Liver (tissue), 9 donors: ENCODE data around the gene LSMEM2. TPM values are rescaled to one million over a fixed set of nuclear protein-coding genes. Genes with fewer than 3 reads are reported as not detected.

Source experiments
- DNase-seq: peaks from one replicate; pipeline ENCODE4 v3.0.0-alpha.2; 2017; ENCODE audit warnings: low spot score
- H3K27ac ChIP-seq, 2 donors: one replicate each; pipeline ENCODE4 v1.7.0; 2013; ENCODE audit warnings: inconsistent platforms in 2 of 2, low read length in 2 of 2, control low read depth in 1 of 2, low read depth in 1 of 2, mild to moderate bottlenecking in 1 of 2
- H3K27me3 ChIP-seq, 4 donors: one replicate each; pipeline versions ENCODE4 v1.6.1 to v1.7.0; 2013; ENCODE audit warnings: low read length in 3 of 4, inconsistent platforms in 1 of 4, mild to moderate bottlenecking in 1 of 4, moderate library complexity in 1 of 4; ENCODE audit not compliant: control insufficient read depth in 4 of 4, insufficient read depth in 4 of 4
- H3K36me3 ChIP-seq, 4 donors: one replicate each; pipeline versions ENCODE4 v1.6.1 to v1.7.0; 2013; ENCODE audit warnings: low read length in 3 of 4, mild to moderate bottlenecking in 3 of 4, low read depth in 1 of 4, moderate library complexity in 1 of 4; ENCODE audit not compliant: control insufficient read depth in 4 of 4, insufficient read depth in 3 of 4
- H3K4me1 ChIP-seq, 4 donors: one replicate each; pipeline versions ENCODE4 v1.6.1 to v1.7.0; 2013; ENCODE audit warnings: low read length in 3 of 4, mild to moderate bottlenecking in 3 of 4, moderate library complexity in 1 of 4; ENCODE audit not compliant: control insufficient read depth in 4 of 4, insufficient read depth in 4 of 4
- H3K4me3 ChIP-seq, 3 donors: one replicate each; pipeline versions ENCODE4 v1.6.1 to v1.7.0; 2013; ENCODE audit warnings: low read length in 3 of 3, control low read depth in 1 of 3, low read depth in 1 of 3, mild to moderate bottlenecking in 1 of 3
- H3K9ac ChIP-seq, 2 donors: one replicate each; pipeline ENCODE4 v1.7.0; 2013; ENCODE audit warnings: low read length in 2 of 2, mild to moderate bottlenecking in 2 of 2, moderate library complexity in 2 of 2, control low read depth in 1 of 2, low read depth in 1 of 2
- H3K9me3 ChIP-seq, 4 donors: one replicate each; pipeline versions ENCODE4 v1.6.1 to v1.7.0; 2013; ENCODE audit warnings: low read length in 3 of 4; ENCODE audit not compliant: control insufficient read depth in 4 of 4
- EGR1 ChIP-seq, 2 donors: IDR thresholded peaks; 2 replicates each; pipeline ENCODE4 v1.6.1; 2016 to 2018; ENCODE audit warnings: antibody characterized with exemption in 2 of 2, low read depth in 2 of 2
- FOXA1 ChIP-seq: IDR thresholded peaks from 2 replicates; pipeline ENCODE4 v1.6.1; 2016; ENCODE audit warnings: antibody characterized with exemption
- FOXA2 ChIP-seq: IDR thresholded peaks from 2 replicates; pipeline ENCODE4 v1.6.1; 2016; ENCODE audit warnings: antibody characterized with exemption
- GABPA ChIP-seq, 2 donors: IDR thresholded peaks in 1 of 2; conservative IDR thresholded peaks in 1 of 2; 2 replicates each; pipeline ENCODE4 v1.6.1; 2016; ENCODE audit warnings: antibody characterized with exemption in 2 of 2, mild to moderate bottlenecking in 1 of 2, moderate library complexity in 1 of 2
- HNF4A ChIP-seq, 2 donors: conservative IDR thresholded peaks; 2 replicates each; pipeline ENCODE4 v1.6.1; 2016; ENCODE audit warnings: antibody characterized with exemption in 2 of 2, mild to moderate bottlenecking in 2 of 2
- JUND ChIP-seq, 2 donors: IDR thresholded peaks; 2 replicates each; pipeline ENCODE4 v1.6.1; 2016; ENCODE audit warnings: antibody characterized with exemption in 2 of 2
- NR2F2 ChIP-seq: IDR thresholded peaks from 2 replicates; pipeline ENCODE4 v1.6.1; 2016; ENCODE audit warnings: antibody characterized with exemption
- RXRA ChIP-seq, 2 donors: IDR thresholded peaks; 2 replicates each; pipeline ENCODE4 v1.6.1; 2017 to 2018; ENCODE audit warnings: antibody characterized with exemption in 2 of 2, mild to moderate bottlenecking in 1 of 2
- SP1 ChIP-seq: IDR thresholded peaks from 2 replicates; pipeline ENCODE4 v1.6.1; 2018; ENCODE audit warnings: antibody characterized with exemption, mild to moderate bottlenecking
- YY1 ChIP-seq: IDR thresholded peaks from 2 replicates; pipeline ENCODE4 v1.6.1; 2016; ENCODE audit warnings: antibody characterized with exemption, mild to moderate bottlenecking
- WGBS: extraction: QIAGEN DNeasy Blood & Tissue Kit; methylation state at CpG from one replicate; pipeline ENCODE4 v1.1.7; 2013; 5-methylcytosine and 5-hydroxymethylcytosine counted together
- polyA plus RNA-seq, 2 donors: library from polyadenylated mRNA; stranded (reverse) in 1 of 2; unstranded in 1 of 2; fragments of 200-250 nt in 1 of 2; fragments of >200 nt in 1 of 2; fragmentation: Nextera tagmentation in 1 of 2; extraction: Ambion mirVana in 1 of 2; gene quantifications; one replicate each; pipeline versions ENCODE4 v1.2.1 to v1.2.3, GENCODE V29; 2013 to 2015
- total RNA-seq, 2 donors: library from RNA; depleted of rRNA; stranded (reverse); fragments of >200 nt; gene quantifications; one replicate each; pipeline ENCODE4 v1.2.3, GENCODE V29; 2014
- TF ChIP-seq, protein P1 (sequence below): IDR thresholded peaks from 2 replicates; pipeline ENCODE4 v1.6.1; 2016; ENCODE audit warnings: antibody characterized with exemption
- TF ChIP-seq, protein P2 (sequence below): IDR thresholded peaks from 2 replicates; pipeline ENCODE4 v1.6.1; 2016; ENCODE audit warnings: antibody characterized with exemption, mild to moderate bottlenecking
- TF ChIP-seq, protein P3 (sequence below): fragments of 150-350 bp; IDR thresholded peaks from 2 replicates; pipeline ENCODE4 v1.5.1; 2017; ENCODE audit warnings: improper control_type of control experiment, low read depth, low read length; ENCODE audit not compliant: missing input control
- TF ChIP-seq, protein P4 (sequence below): IDR thresholded peaks from 2 replicates; pipeline ENCODE4 v1.6.1; 2016; ENCODE audit warnings: antibody characterized with exemption
- TF ChIP-seq, protein P5 (sequence below): IDR thresholded peaks from 2 replicates; pipeline ENCODE4 v1.6.1; 2016; ENCODE audit warnings: antibody characterized with exemption
- donor health status: healthy.
- donor health status: healthy.
- donor health status: healthy.
- donor health status: healthy.
- donor health status: healthy.

The LSMEM2 gene
- total and polyA plus RNA-seq, 4 donors = 0.03 to 0.08 TPM; not detected in 2

DNA sequence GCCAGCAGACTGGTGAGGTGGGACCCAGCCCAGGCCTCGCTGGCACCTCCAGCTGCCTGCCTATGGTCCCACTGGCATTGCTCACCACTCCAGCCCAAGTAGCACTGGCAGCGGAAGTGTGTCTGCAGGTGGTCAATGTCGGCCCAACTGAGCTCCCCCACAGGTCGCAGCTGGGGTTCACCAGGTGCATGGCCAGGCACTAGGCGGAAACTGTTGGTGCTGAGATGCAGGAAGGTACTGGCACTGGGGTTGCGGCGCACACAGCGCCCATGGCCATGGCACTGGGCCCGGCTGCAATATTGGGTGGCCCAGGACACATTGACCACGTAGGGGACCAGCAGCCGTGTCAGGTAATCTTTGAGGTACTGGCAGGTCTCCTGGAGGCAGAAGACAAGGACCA lies 39.3 kb downstream of the LSMEM2 start:
- H3K27me3 ChIP-seq = no peaks in the 10 kb centered on the region
- peaks cover 15 to 44% (median 36%) of the 10 kb centered on the region in 4 donors for H3K4me1 ChIP-seq
- no peak overlapping the region for H3K27ac ChIP-seq
- DNase-seq = no peak
- H3K9ac ChIP-seq = no peak overlapping the region
- H3K4me3 ChIP-seq = no peak overlapping the region
- TF ChIP-seq GABPA (IDR thresholded peaks at IDR 0.05 in 1 of 2, conservative IDR thresholded peaks at IDR 0.05 in 1 of 2) = no peak
- TF ChIP-seq, protein P1, sequence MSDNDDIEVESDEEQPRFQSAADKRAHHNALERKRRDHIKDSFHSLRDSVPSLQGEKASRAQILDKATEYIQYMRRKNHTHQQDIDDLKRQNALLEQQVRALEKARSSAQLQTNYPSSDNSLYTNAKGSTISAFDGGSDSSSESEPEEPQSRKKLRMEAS = no peak
- no peak for TF ChIP-seq YY1
- TF ChIP-seq NR2F2 = no peak
- TF ChIP-seq SP1 = no peak
- TF ChIP-seq, protein P2, sequence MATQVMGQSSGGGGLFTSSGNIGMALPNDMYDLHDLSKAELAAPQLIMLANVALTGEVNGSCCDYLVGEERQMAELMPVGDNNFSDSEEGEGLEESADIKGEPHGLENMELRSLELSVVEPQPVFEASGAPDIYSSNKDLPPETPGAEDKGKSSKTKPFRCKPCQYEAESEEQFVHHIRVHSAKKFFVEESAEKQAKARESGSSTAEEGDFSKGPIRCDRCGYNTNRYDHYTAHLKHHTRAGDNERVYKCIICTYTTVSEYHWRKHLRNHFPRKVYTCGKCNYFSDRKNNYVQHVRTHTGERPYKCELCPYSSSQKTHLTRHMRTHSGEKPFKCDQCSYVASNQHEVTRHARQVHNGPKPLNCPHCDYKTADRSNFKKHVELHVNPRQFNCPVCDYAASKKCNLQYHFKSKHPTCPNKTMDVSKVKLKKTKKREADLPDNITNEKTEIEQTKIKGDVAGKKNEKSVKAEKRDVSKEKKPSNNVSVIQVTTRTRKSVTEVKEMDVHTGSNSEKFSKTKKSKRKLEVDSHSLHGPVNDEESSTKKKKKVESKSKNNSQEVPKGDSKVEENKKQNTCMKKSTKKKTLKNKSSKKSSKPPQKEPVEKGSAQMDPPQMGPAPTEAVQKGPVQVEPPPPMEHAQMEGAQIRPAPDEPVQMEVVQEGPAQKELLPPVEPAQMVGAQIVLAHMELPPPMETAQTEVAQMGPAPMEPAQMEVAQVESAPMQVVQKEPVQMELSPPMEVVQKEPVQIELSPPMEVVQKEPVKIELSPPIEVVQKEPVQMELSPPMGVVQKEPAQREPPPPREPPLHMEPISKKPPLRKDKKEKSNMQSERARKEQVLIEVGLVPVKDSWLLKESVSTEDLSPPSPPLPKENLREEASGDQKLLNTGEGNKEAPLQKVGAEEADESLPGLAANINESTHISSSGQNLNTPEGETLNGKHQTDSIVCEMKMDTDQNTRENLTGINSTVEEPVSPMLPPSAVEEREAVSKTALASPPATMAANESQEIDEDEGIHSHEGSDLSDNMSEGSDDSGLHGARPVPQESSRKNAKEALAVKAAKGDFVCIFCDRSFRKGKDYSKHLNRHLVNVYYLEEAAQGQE = no peak
- TF ChIP-seq EGR1 (IDR thresholded peaks at IDR 0.05; ENCODE audit: low read depth in 2 of 2) = no peak
- H3K36me3 ChIP-seq = peaks cover 0 to 10% (median 2%) of the 10 kb centered on the region in 4 donors
- WGBS = 81% methylated on average over 11 of the region's 11 CpGs
- no peaks in the 10 kb centered on the region for H3K9me3 ChIP-seq

DNA sequence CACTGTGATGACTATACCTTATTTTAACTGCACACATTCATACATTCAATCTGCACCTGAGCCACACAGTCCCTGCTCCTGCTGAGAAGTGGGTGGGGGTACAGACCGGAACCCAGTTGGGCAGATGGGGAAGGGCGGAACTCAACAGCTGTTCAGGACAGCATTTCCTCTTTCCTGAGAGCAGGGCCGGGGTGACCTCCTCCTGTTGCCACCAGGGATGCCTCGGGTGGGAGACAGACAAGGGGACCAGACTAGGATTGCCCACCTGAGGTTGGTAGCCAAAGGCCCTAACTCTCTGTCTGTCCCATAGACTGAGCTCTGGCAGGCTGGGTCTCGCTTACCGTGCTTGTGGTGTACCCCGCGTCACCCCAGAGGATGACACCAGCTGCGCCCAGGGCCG lies 39.7 kb downstream of the LSMEM2 start:
- no peaks in the 10 kb centered on the region for H3K9me3 ChIP-seq
- H3K4me3 ChIP-seq = no peak overlapping the region
- no peak overlapping the region for H3K9ac ChIP-seq
- no peak for DNase-seq
- 83% methylated on average over 10 of the region's 10 CpGs for WGBS
- TF ChIP-seq, protein P3, sequence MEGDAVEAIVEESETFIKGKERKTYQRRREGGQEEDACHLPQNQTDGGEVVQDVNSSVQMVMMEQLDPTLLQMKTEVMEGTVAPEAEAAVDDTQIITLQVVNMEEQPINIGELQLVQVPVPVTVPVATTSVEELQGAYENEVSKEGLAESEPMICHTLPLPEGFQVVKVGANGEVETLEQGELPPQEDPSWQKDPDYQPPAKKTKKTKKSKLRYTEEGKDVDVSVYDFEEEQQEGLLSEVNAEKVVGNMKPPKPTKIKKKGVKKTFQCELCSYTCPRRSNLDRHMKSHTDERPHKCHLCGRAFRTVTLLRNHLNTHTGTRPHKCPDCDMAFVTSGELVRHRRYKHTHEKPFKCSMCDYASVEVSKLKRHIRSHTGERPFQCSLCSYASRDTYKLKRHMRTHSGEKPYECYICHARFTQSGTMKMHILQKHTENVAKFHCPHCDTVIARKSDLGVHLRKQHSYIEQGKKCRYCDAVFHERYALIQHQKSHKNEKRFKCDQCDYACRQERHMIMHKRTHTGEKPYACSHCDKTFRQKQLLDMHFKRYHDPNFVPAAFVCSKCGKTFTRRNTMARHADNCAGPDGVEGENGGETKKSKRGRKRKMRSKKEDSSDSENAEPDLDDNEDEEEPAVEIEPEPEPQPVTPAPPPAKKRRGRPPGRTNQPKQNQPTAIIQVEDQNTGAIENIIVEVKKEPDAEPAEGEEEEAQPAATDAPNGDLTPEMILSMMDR = no peak
- TF ChIP-seq RXRA (IDR thresholded peaks at IDR 0.05) (no peak), FOXA2 (no peak), YY1 (no peak), HNF4A (conservative IDR thresholded peaks at IDR 0.05) (no peak), JUND (IDR thresholded peaks at IDR 0.05) (no peak), GABPA (IDR thresholded peaks at IDR 0.05 in 1 of 2, conservative IDR thresholded peaks at IDR 0.05 in 1 of 2) (no peak), FOXA1 (no peak)
- TF ChIP-seq, protein P4, sequence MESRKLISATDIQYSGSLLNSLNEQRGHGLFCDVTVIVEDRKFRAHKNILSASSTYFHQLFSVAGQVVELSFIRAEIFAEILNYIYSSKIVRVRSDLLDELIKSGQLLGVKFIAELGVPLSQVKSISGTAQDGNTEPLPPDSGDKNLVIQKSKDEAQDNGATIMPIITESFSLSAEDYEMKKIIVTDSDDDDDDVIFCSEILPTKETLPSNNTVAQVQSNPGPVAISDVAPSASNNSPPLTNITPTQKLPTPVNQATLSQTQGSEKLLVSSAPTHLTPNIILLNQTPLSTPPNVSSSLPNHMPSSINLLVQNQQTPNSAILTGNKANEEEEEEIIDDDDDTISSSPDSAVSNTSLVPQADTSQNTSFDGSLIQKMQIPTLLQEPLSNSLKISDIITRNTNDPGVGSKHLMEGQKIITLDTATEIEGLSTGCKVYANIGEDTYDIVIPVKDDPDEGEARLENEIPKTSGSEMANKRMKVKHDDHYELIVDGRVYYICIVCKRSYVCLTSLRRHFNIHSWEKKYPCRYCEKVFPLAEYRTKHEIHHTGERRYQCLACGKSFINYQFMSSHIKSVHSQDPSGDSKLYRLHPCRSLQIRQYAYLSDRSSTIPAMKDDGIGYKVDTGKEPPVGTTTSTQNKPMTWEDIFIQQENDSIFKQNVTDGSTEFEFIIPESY = no peak
- TF ChIP-seq, protein P5, sequence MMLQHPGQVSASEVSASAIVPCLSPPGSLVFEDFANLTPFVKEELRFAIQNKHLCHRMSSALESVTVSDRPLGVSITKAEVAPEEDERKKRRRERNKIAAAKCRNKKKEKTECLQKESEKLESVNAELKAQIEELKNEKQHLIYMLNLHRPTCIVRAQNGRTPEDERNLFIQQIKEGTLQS = no peak
- peaks cover 15 to 48% (median 40%) of the 10 kb centered on the region in 4 donors for H3K4me1 ChIP-seq
- H3K36me3 ChIP-seq = peaks cover 0 to 10% (median 2%) of the 10 kb centered on the region in 4 donors
- no peak overlapping the region for H3K27ac ChIP-seq
- no peaks in the 10 kb centered on the region for H3K27me3 ChIP-seq
